IMR-90 (cell line): ENCODE results near the gene PRKCB. TPM values are rescaled to one million over a fixed set of nuclear protein-coding genes. Genes with fewer than 3 reads are reported as not detected.

Experiments used
- ATAC-seq: fragments of 200-7000 bp; cut with Tn5 transposase; 2 replicates; pipeline ENCODE4 v1.9.1; 2020; ENCODE audit warnings: low read depth, mild to moderate bottlenecking, moderate library complexity
- BruUV-seq: library from RNA; stranded (reverse); fragments of 400-500 nt; replicated peaks from 2 replicates; lab custom pipeline; 2021; lab: Mats Ljungman, UMichigan
- CTCF ChIA-PET: fragments of 300-600 bp; formaldehyde crosslinking; extraction: SDS; loops from one replicate; lab custom pipeline; 2021; ENCODE audit warnings: antibody characterized with exemption; lab: Yijun Ruan, JAX
- POLR2A ChIA-PET: fragments of 300-600 bp; sonication (Branson Sonifier 250); formaldehyde crosslinking; loops from one replicate; lab custom pipeline; 2022; ENCODE audit warnings: antibody characterized with exemption; ENCODE audit not compliant: unreplicated experiment; lab: Charles Lee
- DNase-seq: peaks from one replicate; pipeline ENCODE4 v3.0.0; 2013
- H2AFZ ChIP-seq: replicated peaks from 2 replicates; pipeline ENCODE3; 2013; ENCODE audit warnings: low read length, mild to moderate bottlenecking; ENCODE audit not compliant: poor library complexity
- H2AK5ac ChIP-seq: 2 replicates; pipeline ENCODE4 v1.6.1; 2013; ENCODE audit warnings: low read depth, low read length, inconsistent platforms
- H2AK9ac ChIP-seq: replicated peaks from 2 replicates; pipeline ENCODE3; 2013; ENCODE audit warnings: mild to moderate bottlenecking, low read depth, low read length, moderate library complexity; ENCODE audit not compliant: poor library complexity
- H2BK120ac ChIP-seq: 2 replicates; pipeline ENCODE4 v1.6.1; 2013; ENCODE audit warnings: low read depth, low read length, inconsistent platforms
- H2BK15ac ChIP-seq: 3 replicates; pipeline ENCODE4 v1.6.1; 2013; ENCODE audit warnings: low read depth, low read length, inconsistent platforms
- H2BK20ac ChIP-seq: 2 replicates; pipeline ENCODE4 v1.6.1; 2013; ENCODE audit warnings: low read depth, mild to moderate bottlenecking, inconsistent platforms, low read length, moderate library complexity
- H2BK5ac ChIP-seq: 2 replicates; pipeline ENCODE4 v1.6.1; 2013; ENCODE audit warnings: mild to moderate bottlenecking, low read depth, low read length, inconsistent platforms; ENCODE audit not compliant: poor library complexity, severe bottlenecking
- H3K14ac ChIP-seq: replicated peaks from 2 replicates; pipeline ENCODE4 v1.6.1; 2013; ENCODE audit warnings: low read depth, low read length, inconsistent platforms
- H3K18ac ChIP-seq: 2 replicates; pipeline ENCODE4 v1.6.1; 2013; ENCODE audit warnings: low read depth, low read length, control low read depth
- H3K23ac ChIP-seq: 2 replicates; pipeline ENCODE4 v1.6.1; 2013; ENCODE audit warnings: low read depth, low read length, inconsistent platforms
- H3K27ac ChIP-seq: 2 replicates; pipeline ENCODE4 v1.5.1; 2013; ENCODE audit warnings: mild to moderate bottlenecking, control low read depth, low read length; ENCODE audit not compliant: insufficient read depth
- H3K27me3 ChIP-seq: 2 replicates; pipeline ENCODE4 v1.6.1; 2013; ENCODE audit warnings: low read length; ENCODE audit not compliant: control insufficient read depth, insufficient read depth
- H3K36me3 ChIP-seq: 2 replicates; pipeline ENCODE4 v1.6.1; 2013; ENCODE audit warnings: low read length, mixed read lengths; ENCODE audit not compliant: control insufficient read depth, insufficient read depth
- H3K4ac ChIP-seq: 2 replicates; pipeline ENCODE4 v1.6.1; 2013; ENCODE audit warnings: low read depth, low read length, inconsistent platforms
- H3K4me1 ChIP-seq: 2 replicates; pipeline ENCODE4 v1.6.1; 2013; ENCODE audit warnings: low read length, mixed read lengths; ENCODE audit not compliant: control insufficient read depth, insufficient read depth
- H3K4me2 ChIP-seq: 2 replicates; pipeline ENCODE4 v1.6.1; 2013; ENCODE audit warnings: low read depth, mild to moderate bottlenecking, control low read depth, low read length, moderate library complexity
- H3K4me3 ChIP-seq: 2 replicates; pipeline ENCODE4 v1.5.1; 2013; ENCODE audit warnings: low read depth, mild to moderate bottlenecking, control low read depth, low read length, moderate library complexity; ENCODE audit not compliant: insufficient read depth
- H3K56ac ChIP-seq: 2 replicates; pipeline ENCODE4 v1.6.1; 2013; ENCODE audit warnings: low read length, inconsistent platforms; ENCODE audit not compliant: insufficient read depth; ENCODE audit errors: extremely low read depth
- H3K79me1 ChIP-seq, 2 experiments: 2 replicates each; pipeline ENCODE4 v1.6.1; 2013; ENCODE audit warnings: low read length in 2 of 2, inconsistent platforms in 1 of 2, low read depth in 1 of 2
- H3K9ac ChIP-seq: 2 replicates; pipeline ENCODE4 v1.6.1; 2013; ENCODE audit warnings: low read depth, low read length, control low read depth
- H3K9me1 ChIP-seq: 2 replicates; pipeline ENCODE4 v1.6.1; 2013; ENCODE audit warnings: low read length, inconsistent platforms; ENCODE audit not compliant: insufficient read depth
- H3K9me3 ChIP-seq: 2 replicates; pipeline ENCODE4 v1.6.1; 2013; ENCODE audit warnings: low read length; ENCODE audit not compliant: control insufficient read depth, insufficient read depth
- H4K20me1 ChIP-seq: 2 replicates; pipeline ENCODE4 v1.6.1; 2013; ENCODE audit warnings: low read length, inconsistent platforms; ENCODE audit not compliant: insufficient read depth
- H4K5ac ChIP-seq: 2 replicates; pipeline ENCODE4 v1.6.1; 2013; ENCODE audit warnings: mild to moderate bottlenecking, low read depth, low read length, control low read depth
- H4K8ac ChIP-seq, 2 experiments: 2 replicates each; pipeline ENCODE4 v1.6.1; 2013; ENCODE audit warnings: low read depth in 2 of 2, low read length in 2 of 2, control low read depth in 1 of 2, inconsistent platforms in 1 of 2
- H4K91ac ChIP-seq: 2 replicates; pipeline ENCODE4 v1.6.1; 2013; ENCODE audit warnings: low read depth, low read length, inconsistent platforms; ENCODE audit not compliant: insufficient read depth
- CHD1 ChIP-seq: IDR thresholded peaks from 2 replicates; pipeline ENCODE4 v1.6.1; 2012; ENCODE audit warnings: low read depth, low read length, improper control_type of control experiment
- MAZ ChIP-seq: IDR thresholded peaks from 2 replicates; pipeline ENCODE4 v1.6.1; 2012; ENCODE audit warnings: low read depth, mild to moderate bottlenecking, low read length, improper control_type of control experiment, moderate library complexity, borderline replicate concordance
- WGBS, 2 experiments: methylation state at CpG; one replicate each; pipeline versions ENCODE4 v1.1.5 to v1.1.7; 2013; ENCODE audit warnings: missing lambda C conversion rate in 2 of 2; ENCODE audit not compliant: insufficient read length in 1 of 2; ENCODE audit errors: extremely low coverage in 2 of 2; 5-methylcytosine and 5-hydroxymethylcytosine counted together
- dilution Hi-C: fragments of 300-500 bp; cut with HindIII; formaldehyde crosslinking; loops from one replicate; pipeline ENCODE4 v1.14.3; 2018; ENCODE audit warnings: low sequenced_read_pairs; ENCODE audit not compliant: unreplicated experiment
- in situ Hi-C: fragments of 300-500 bp; cut with MboI; formaldehyde crosslinking; loops from 3 replicates; pipeline ENCODE4 v1.14.3; 2019; ENCODE audit warnings: low sequenced_read_pairs, inconsistent platforms, mixed read lengths
- intact Hi-C: fragments of 100-400 bp; cut with micrococcal nuclease; formaldehyde crosslinking; loops from 2 replicates; pipeline ENCODE4 v1.10.0; 2022
- polyA plus RNA-seq, 3 experiments: library from polyadenylated mRNA; depleted of rRNA; stranded (reverse); fragments of >200 nt; gene quantifications; 2 replicates each; pipeline ENCODE4 v1.2.3, GENCODE V29; 2012; ENCODE audit warnings: low replicate concordance in 1 of 3
- total RNA-seq: library from RNA; depleted of rRNA; stranded (reverse); fragments of >200 nt; gene quantifications from 2 replicates; pipeline ENCODE4 v1.2.3, GENCODE V29; 2012

PRKCB gene
- total and polyA plus RNA-seq, 2 of the 4 experiments (the other 2 are of a cell fraction), result under 0.01 TPM; not detected in 1

DNA sequence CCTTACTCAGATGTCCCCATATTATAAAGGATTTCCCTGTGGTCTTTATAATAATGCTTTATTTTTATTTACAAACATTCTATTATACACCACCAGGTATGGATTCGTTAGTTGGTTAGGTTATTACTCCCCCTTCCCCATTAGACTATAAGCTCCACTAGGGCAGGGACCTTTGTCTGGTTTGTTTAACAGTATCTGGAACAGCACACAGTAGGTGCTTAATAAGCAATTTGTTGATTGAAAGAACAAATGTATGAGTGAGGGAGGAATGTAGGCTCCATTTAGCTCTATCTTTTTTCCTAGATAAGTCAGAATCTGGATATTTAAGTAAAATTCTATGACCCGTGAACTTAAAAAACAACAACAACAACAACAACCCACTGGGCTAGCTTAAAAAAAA, 2.3 kb upstream of the PRKCB start:
- POLR2A ChIA-PET, result no interaction called here
- Histone ChIP-seq H3K36me3 (no peaks in the 10 kb centered on the region), H3K4ac (no peak overlapping the region), H3K9me3 (0 out of 2 replicates have a peak, but pooled peaks cover 3% of the 10 kb centered on the region), H2BK15ac (no peak overlapping the region), H4K91ac (no peak overlapping the region), H2BK120ac (no peak overlapping the region), H3K4me3 (no peak overlapping the region), H3K27me3 (peaks cover 19% of the 10 kb centered on the region), H3K4me1 (no peaks in the 10 kb centered on the region), H3K9me1 (no peaks in the 10 kb centered on the region), H3K79me1 (no peaks in the 10 kb centered on the region), H3K23ac (no peak overlapping the region), H2BK20ac (no peak overlapping the region), H2AFZ (no peak overlapping the region), H3K9ac (no peak overlapping the region), H4K8ac (no peak overlapping the region), H3K14ac (no peak overlapping the region), H3K56ac (no peak overlapping the region), H2AK9ac (no peak overlapping the region), H2AK5ac (no peak overlapping the region), H3K27ac (no peak overlapping the region), H3K4me2 (no peak overlapping the region), H4K20me1 (no peaks in the 10 kb centered on the region), H2BK5ac (no peak overlapping the region), H3K18ac (no peak overlapping the region), H4K5ac (no peak overlapping the region)
- no CpG with 5 or more reads among the region's 2 CpGs for WGBS, 2 experiments
- ATAC-seq (no peak), DNase-seq (no peak)
- intact Hi-C loops (no loop called here), dilution Hi-C loops (no loop called here), in situ Hi-C loops (no loop called here)
- no TSS peak for BruUV-seq
- no peak for TF ChIP-seq CHD1
- TF ChIP-seq MAZ, result no peak
- CTCF ChIA-PET, result interaction anchor here (1.0 kb wide), 1 partner anchor 11 kb away, joined by 3 read pairs; no protein-coding TSS in a partner anchor
